Liver (tissue), 9 donors: ENCODE measurements around the gene GBX2. TPM values are rescaled to one million over a fixed set of nuclear protein-coding genes. Genes with fewer than 3 reads are reported as not detected.

ENCODE experiments used
- DNase-seq: peaks from one replicate; pipeline ENCODE4 v3.0.0-alpha.2; 2017; ENCODE audit warnings: low spot score
- H3K27ac ChIP-seq, 2 donors: one replicate each; pipeline ENCODE4 v1.7.0; 2013; ENCODE audit warnings: inconsistent platforms in 2 of 2, low read length in 2 of 2, control low read depth in 1 of 2, low read depth in 1 of 2, mild to moderate bottlenecking in 1 of 2
- H3K27me3 ChIP-seq, 4 donors: one replicate each; pipeline versions ENCODE4 v1.6.1 to v1.7.0; 2013; ENCODE audit warnings: low read length in 3 of 4, inconsistent platforms in 1 of 4, mild to moderate bottlenecking in 1 of 4, moderate library complexity in 1 of 4; ENCODE audit not compliant: control insufficient read depth in 4 of 4, insufficient read depth in 4 of 4
- H3K36me3 ChIP-seq, 4 donors: one replicate each; pipeline versions ENCODE4 v1.6.1 to v1.7.0; 2013; ENCODE audit warnings: low read length in 3 of 4, mild to moderate bottlenecking in 3 of 4, low read depth in 1 of 4, moderate library complexity in 1 of 4; ENCODE audit not compliant: control insufficient read depth in 4 of 4, insufficient read depth in 3 of 4
- H3K4me1 ChIP-seq, 4 donors: one replicate each; pipeline versions ENCODE4 v1.6.1 to v1.7.0; 2013; ENCODE audit warnings: low read length in 3 of 4, mild to moderate bottlenecking in 3 of 4, moderate library complexity in 1 of 4; ENCODE audit not compliant: control insufficient read depth in 4 of 4, insufficient read depth in 4 of 4
- H3K4me3 ChIP-seq, 3 donors: one replicate each; pipeline versions ENCODE4 v1.6.1 to v1.7.0; 2013; ENCODE audit warnings: low read length in 3 of 3, control low read depth in 1 of 3, low read depth in 1 of 3, mild to moderate bottlenecking in 1 of 3
- H3K9ac ChIP-seq, 2 donors: one replicate each; pipeline ENCODE4 v1.7.0; 2013; ENCODE audit warnings: low read length in 2 of 2, mild to moderate bottlenecking in 2 of 2, moderate library complexity in 2 of 2, control low read depth in 1 of 2, low read depth in 1 of 2
- H3K9me3 ChIP-seq, 4 donors: one replicate each; pipeline versions ENCODE4 v1.6.1 to v1.7.0; 2013; ENCODE audit warnings: low read length in 3 of 4; ENCODE audit not compliant: control insufficient read depth in 4 of 4
- EGR1 ChIP-seq, 2 donors: IDR thresholded peaks; 2 replicates each; pipeline ENCODE4 v1.6.1; 2016 to 2018; ENCODE audit warnings: antibody characterized with exemption in 2 of 2, low read depth in 2 of 2
- FOXA1 ChIP-seq: IDR thresholded peaks from 2 replicates; pipeline ENCODE4 v1.6.1; 2016; ENCODE audit warnings: antibody characterized with exemption
- FOXA2 ChIP-seq: IDR thresholded peaks from 2 replicates; pipeline ENCODE4 v1.6.1; 2016; ENCODE audit warnings: antibody characterized with exemption
- GABPA ChIP-seq, 2 donors: IDR thresholded peaks in 1 of 2; conservative IDR thresholded peaks in 1 of 2; 2 replicates each; pipeline ENCODE4 v1.6.1; 2016; ENCODE audit warnings: antibody characterized with exemption in 2 of 2, mild to moderate bottlenecking in 1 of 2, moderate library complexity in 1 of 2
- HNF4A ChIP-seq, 2 donors: conservative IDR thresholded peaks; 2 replicates each; pipeline ENCODE4 v1.6.1; 2016; ENCODE audit warnings: antibody characterized with exemption in 2 of 2, mild to moderate bottlenecking in 2 of 2
- HNF4G ChIP-seq: IDR thresholded peaks from 2 replicates; pipeline ENCODE4 v1.6.1; 2016; ENCODE audit warnings: antibody characterized with exemption
- JUND ChIP-seq, 2 donors: IDR thresholded peaks; 2 replicates each; pipeline ENCODE4 v1.6.1; 2016; ENCODE audit warnings: antibody characterized with exemption in 2 of 2
- RAD21 ChIP-seq, 2 donors: IDR thresholded peaks; 2 replicates each; pipeline ENCODE4 v1.6.1; 2016; ENCODE audit warnings: antibody characterized with exemption in 2 of 2, mild to moderate bottlenecking in 2 of 2
- RXRA ChIP-seq, 2 donors: IDR thresholded peaks; 2 replicates each; pipeline ENCODE4 v1.6.1; 2017 to 2018; ENCODE audit warnings: antibody characterized with exemption in 2 of 2, mild to moderate bottlenecking in 1 of 2
- SP1 ChIP-seq: IDR thresholded peaks from 2 replicates; pipeline ENCODE4 v1.6.1; 2018; ENCODE audit warnings: antibody characterized with exemption, mild to moderate bottlenecking
- YY1 ChIP-seq: IDR thresholded peaks from 2 replicates; pipeline ENCODE4 v1.6.1; 2016; ENCODE audit warnings: antibody characterized with exemption, mild to moderate bottlenecking
- WGBS: extraction: QIAGEN DNeasy Blood & Tissue Kit; methylation state at CpG from one replicate; pipeline ENCODE4 v1.1.7; 2013; 5-methylcytosine and 5-hydroxymethylcytosine counted together
- polyA plus RNA-seq, 2 donors: library from polyadenylated mRNA; stranded (reverse) in 1 of 2; unstranded in 1 of 2; fragments of 200-250 nt in 1 of 2; fragments of >200 nt in 1 of 2; fragmentation: Nextera tagmentation in 1 of 2; extraction: Ambion mirVana in 1 of 2; gene quantifications; one replicate each; pipeline versions ENCODE4 v1.2.1 to v1.2.3, GENCODE V29; 2013 to 2015
- total RNA-seq, 2 donors: library from RNA; depleted of rRNA; stranded (reverse); fragments of >200 nt; gene quantifications; one replicate each; pipeline ENCODE4 v1.2.3, GENCODE V29; 2014
- TF ChIP-seq, protein P1 (sequence below): IDR thresholded peaks from 2 replicates; pipeline ENCODE4 v1.6.1; 2016; ENCODE audit warnings: antibody characterized with exemption, mild to moderate bottlenecking
- TF ChIP-seq, protein P2 (sequence below): IDR thresholded peaks from 2 replicates; pipeline ENCODE4 v1.6.1; 2016; ENCODE audit warnings: antibody characterized with exemption
- TF ChIP-seq, protein P3 (sequence below): IDR thresholded peaks from 2 replicates; pipeline ENCODE4 v1.6.1; 2016; ENCODE audit warnings: antibody characterized with exemption
- TF ChIP-seq, protein P4 (sequence below): fragments of 150-350 bp; IDR thresholded peaks from 2 replicates; pipeline ENCODE4 v1.5.1; 2017; ENCODE audit warnings: improper control_type of control experiment, low read depth, low read length; ENCODE audit not compliant: missing input control
- donor health status: healthy.
- donor health status: healthy.
- donor health status: healthy.
- donor health status: healthy.
- donor health status: healthy.

GBX2 gene
- total and polyA plus RNA-seq, 4 donors: not detected

DNA sequence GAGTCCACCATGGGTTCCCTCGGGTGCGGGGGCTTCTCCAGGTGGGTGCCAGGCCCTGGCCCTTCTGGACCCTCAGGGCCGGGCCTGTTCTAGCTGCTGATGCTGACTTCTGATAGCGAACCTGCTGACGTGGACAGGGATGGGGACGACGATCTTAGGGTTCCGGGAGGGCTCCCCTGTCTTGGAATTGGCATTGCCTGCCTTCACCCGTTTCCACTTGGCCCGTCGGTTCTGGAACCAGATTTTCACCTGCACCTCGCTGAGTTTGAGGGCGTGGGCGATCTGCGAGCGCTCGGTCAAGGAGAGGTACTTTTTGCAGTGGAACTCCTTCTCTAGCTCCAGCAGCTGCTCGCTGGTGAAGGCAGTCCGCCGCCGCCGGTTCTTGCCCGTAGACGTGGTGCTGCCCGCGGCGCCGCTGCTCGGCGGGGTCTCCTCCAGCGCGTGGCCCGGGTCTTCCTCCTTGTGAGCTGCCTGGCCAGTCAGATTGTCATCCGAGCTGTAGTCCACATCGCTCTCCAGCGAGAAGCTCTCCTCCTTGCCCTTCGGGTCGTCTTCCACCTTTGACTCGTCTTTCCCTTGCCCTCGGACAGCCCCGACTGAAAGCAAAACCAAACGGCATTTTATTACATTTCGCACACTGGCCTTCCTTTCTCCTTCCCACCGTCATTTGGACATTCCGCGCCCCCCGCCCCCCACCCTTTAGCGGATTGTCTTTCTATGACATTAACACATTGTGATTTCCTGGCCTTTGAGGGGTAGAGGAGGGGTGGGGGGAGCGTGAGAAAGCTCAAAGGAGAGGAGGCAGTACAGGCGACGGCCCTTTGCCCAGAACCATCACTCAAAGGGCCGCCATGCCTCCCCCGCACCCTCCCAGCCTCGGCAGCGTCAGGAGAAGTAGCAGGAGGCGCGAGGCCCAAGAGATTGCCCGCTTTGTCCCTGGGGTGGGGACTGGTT lies 2.1 kb downstream of the GBX2 start:
- DNase-seq: no peak
- Histone ChIP-seq H3K4me1 (peaks cover 22 to 45% (median 29%) of the 10 kb centered on the region in 4 donors), H3K36me3 (peaks cover 0 to 1% (median 0%) of the 10 kb centered on the region in 4 donors), H3K27me3 (peaks cover 0 to 38% (median 21%) of the 10 kb centered on the region in 4 donors), H3K9ac (no peak overlapping the region), H3K4me3 (peak overlapping the region in 2 of 3 donors; percentile 12 to 36), H3K27ac (no peak overlapping the region), H3K9me3 (no peaks in the 10 kb centered on the region)
- WGBS: 6% methylated on average over 58 of the region's 58 CpGs
- TF ChIP-seq HNF4G (no peak), JUND (IDR thresholded peaks at IDR 0.05) (no peak), RAD21 (IDR thresholded peaks at IDR 0.05) (no peak), RXRA (IDR thresholded peaks at IDR 0.05) (no peak), YY1 (no peak), EGR1 (IDR thresholded peaks at IDR 0.05; ENCODE audit: low read depth in 2 of 2) (no peak), HNF4A (conservative IDR thresholded peaks at IDR 0.05) (no peak), SP1 (no peak), GABPA (IDR thresholded peaks at IDR 0.05 in 1 of 2, conservative IDR thresholded peaks at IDR 0.05 in 1 of 2) (no peak), FOXA2 (no peak)
- TF ChIP-seq, protein P1, sequence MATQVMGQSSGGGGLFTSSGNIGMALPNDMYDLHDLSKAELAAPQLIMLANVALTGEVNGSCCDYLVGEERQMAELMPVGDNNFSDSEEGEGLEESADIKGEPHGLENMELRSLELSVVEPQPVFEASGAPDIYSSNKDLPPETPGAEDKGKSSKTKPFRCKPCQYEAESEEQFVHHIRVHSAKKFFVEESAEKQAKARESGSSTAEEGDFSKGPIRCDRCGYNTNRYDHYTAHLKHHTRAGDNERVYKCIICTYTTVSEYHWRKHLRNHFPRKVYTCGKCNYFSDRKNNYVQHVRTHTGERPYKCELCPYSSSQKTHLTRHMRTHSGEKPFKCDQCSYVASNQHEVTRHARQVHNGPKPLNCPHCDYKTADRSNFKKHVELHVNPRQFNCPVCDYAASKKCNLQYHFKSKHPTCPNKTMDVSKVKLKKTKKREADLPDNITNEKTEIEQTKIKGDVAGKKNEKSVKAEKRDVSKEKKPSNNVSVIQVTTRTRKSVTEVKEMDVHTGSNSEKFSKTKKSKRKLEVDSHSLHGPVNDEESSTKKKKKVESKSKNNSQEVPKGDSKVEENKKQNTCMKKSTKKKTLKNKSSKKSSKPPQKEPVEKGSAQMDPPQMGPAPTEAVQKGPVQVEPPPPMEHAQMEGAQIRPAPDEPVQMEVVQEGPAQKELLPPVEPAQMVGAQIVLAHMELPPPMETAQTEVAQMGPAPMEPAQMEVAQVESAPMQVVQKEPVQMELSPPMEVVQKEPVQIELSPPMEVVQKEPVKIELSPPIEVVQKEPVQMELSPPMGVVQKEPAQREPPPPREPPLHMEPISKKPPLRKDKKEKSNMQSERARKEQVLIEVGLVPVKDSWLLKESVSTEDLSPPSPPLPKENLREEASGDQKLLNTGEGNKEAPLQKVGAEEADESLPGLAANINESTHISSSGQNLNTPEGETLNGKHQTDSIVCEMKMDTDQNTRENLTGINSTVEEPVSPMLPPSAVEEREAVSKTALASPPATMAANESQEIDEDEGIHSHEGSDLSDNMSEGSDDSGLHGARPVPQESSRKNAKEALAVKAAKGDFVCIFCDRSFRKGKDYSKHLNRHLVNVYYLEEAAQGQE: no peak
- TF ChIP-seq, protein P2, sequence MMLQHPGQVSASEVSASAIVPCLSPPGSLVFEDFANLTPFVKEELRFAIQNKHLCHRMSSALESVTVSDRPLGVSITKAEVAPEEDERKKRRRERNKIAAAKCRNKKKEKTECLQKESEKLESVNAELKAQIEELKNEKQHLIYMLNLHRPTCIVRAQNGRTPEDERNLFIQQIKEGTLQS: no peak
- TF ChIP-seq, protein P3, sequence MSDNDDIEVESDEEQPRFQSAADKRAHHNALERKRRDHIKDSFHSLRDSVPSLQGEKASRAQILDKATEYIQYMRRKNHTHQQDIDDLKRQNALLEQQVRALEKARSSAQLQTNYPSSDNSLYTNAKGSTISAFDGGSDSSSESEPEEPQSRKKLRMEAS: no peak

DNA sequence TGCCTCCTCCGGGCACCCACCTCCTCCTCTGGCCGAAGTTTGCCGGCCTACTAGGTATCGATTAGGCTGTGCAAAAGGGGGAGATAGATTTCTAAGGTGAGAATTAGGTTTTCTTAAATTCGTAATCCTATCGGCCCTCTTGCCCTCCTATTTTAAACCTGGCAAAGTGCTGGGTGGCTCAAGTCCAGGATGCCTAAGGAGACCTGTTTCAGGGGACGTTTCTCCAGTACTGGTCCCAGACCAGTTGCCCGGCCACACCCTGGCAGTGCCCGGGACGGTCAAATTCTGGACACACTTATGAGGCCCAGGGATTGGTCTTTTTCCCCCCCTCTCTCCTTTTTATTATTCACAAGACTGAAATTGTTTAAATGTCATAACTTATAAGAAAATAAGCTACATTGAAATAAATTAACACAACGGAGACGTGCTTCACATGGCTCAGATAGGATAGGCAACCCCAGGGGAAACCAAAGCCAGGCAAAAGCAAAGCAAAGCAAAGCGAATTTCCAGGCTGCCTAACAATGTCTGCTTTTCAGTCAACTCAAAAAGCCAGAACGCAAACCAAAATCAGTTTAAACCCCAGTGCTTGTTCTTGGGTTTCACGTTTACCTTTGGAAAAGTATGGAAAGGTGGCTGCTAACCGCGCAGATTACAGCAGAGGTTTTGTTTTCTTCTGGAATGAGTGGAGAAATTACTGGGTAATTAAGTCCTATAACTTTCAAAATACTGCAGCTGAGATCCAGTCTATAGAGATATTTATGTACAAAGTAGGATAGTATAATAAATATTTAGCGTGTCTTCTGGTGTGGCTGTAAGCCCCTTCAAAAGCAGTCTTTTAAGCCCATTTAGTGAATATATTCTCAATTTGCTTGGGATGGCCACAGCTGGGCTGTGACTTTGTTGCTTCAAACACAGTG lies 3.0 kb downstream of the GBX2 start:
- H3K36me3 ChIP-seq: peaks cover 0 to 1% (median 0%) of the 10 kb centered on the region in 4 donors
- peaks cover 0 to 44% (median 17%) of the 10 kb centered on the region in 4 donors for H3K27me3 ChIP-seq
- WGBS: 15% methylated on average over 18 of the region's 18 CpGs
- H3K9ac ChIP-seq: no peak overlapping the region
- H3K27ac ChIP-seq: no peak overlapping the region
- peaks cover 22 to 45% (median 29%) of the 10 kb centered on the region in 4 donors for H3K4me1 ChIP-seq
- TF ChIP-seq SP1 (no peak), FOXA1 (no peak), JUND (IDR thresholded peaks at IDR 0.05) (no peak), RAD21 (IDR thresholded peaks at IDR 0.05) (no peak), HNF4A (conservative IDR thresholded peaks at IDR 0.05) (no peak)
- TF ChIP-seq, protein P4, sequence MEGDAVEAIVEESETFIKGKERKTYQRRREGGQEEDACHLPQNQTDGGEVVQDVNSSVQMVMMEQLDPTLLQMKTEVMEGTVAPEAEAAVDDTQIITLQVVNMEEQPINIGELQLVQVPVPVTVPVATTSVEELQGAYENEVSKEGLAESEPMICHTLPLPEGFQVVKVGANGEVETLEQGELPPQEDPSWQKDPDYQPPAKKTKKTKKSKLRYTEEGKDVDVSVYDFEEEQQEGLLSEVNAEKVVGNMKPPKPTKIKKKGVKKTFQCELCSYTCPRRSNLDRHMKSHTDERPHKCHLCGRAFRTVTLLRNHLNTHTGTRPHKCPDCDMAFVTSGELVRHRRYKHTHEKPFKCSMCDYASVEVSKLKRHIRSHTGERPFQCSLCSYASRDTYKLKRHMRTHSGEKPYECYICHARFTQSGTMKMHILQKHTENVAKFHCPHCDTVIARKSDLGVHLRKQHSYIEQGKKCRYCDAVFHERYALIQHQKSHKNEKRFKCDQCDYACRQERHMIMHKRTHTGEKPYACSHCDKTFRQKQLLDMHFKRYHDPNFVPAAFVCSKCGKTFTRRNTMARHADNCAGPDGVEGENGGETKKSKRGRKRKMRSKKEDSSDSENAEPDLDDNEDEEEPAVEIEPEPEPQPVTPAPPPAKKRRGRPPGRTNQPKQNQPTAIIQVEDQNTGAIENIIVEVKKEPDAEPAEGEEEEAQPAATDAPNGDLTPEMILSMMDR: no peak
- TF ChIP-seq, protein P2: no peak
- TF ChIP-seq, protein P3: no peak
- TF ChIP-seq, protein P1: no peak
- H3K4me3 ChIP-seq: no peak overlapping the region
- DNase-seq: no peak
- no peaks in the 10 kb centered on the region for H3K9me3 ChIP-seq
